Esophagus muscularis mucosa (tissue), 4 donors: ENCODE measurements around the gene SCN2A.

ENCODE experiments used
- CTCF ChIP-seq, 3 experiments: fragments of 200-600 bp in 2 of 3; fragments of 450-650 bp in 1 of 3; sonication (generic) in 2 of 3; IDR thresholded peaks; one replicate each; pipeline ENCODE4 v1.5.1; 2017 to 2019; ENCODE audit warnings: antibody characterized with exemption in 3 of 3, mild to moderate bottlenecking in 2 of 3, moderate library complexity in 1 of 3
- EP300 ChIP-seq: sonication (generic); formaldehyde crosslinking; IDR thresholded peaks from one replicate; pipeline ENCODE4 v1.6.1; 2017; ENCODE audit warnings: antibody characterized with exemption
- POLR2A ChIP-seq: fragments of 450-650 bp; IDR thresholded peaks from one replicate; pipeline ENCODE4 v1.6.1; 2017; ENCODE audit warnings: antibody characterized with exemption, moderate library complexity, mild to moderate bottlenecking, low read depth

GRCh38 chr2:165214093-165214492, 25.1 kb upstream of the SCN2A start:
- TF ChIP-seq POLR2A (no peak), CTCF (IDR thresholded peaks at IDR 0.05) (no peak), EP300 (no peak)
